NK-92 (cell line): ENCODE measurements around the gene BET1.

ENCODE experiments used
- DNase-seq: peaks from one replicate; lab custom pipeline; 2025; ENCODE audit not compliant: unreplicated experiment; lab: John Stamatoyannopoulos, UW

BET1 gene

DNA sequence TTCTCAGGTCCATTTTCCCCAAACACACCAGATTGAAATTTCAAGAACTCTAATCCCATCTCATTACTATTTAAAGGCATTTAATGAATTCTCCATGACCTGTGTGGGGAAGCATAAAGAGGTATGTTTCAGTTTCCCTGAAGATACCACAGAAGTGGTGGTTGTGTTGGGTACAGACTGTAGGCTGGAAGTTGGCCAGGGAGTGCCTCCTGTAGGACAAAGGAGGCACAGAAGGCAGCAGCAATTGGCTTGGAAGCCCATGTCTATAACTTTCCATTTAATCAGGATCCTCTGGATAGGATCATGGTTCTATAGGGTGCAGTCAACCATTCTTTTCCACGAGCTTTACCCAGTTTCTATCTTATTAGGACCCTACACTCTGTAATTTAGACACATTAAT is 8.6 kb upstream of the BET1 start:
- no peak for DNase-seq

DNA sequence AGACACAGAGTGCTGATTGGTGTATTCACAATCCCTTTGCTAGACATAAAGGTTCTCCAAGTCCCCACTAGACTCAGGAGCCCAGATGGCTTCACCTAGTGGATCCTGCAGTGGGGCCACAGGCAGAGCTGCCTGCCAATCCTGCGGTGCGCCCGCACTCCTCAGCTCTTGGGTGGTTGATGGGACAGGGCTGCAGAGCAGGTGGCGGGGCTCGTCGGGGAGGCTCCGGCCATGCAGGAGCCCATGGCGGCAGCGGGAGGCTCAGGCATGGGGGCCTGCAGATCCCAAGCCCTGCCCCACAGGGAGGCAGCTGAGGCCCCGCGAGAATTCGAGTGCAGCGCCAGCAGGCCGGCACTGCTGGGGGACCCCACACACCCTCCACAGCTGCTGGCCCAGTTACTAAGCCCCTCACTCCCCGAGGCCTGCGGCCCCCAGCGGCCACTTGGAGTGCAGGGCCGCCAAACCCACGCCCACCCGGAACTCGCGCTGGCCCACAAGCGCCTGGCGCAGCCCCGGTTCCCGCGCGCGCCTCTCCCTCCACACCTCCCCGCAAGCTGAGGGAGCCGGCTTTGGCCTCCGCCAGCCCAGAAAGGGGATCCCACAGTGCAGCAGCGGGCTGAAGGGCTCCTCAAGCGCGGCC is 7.7 kb upstream of the BET1 start:
- DNase-seq = no peak

DNA sequence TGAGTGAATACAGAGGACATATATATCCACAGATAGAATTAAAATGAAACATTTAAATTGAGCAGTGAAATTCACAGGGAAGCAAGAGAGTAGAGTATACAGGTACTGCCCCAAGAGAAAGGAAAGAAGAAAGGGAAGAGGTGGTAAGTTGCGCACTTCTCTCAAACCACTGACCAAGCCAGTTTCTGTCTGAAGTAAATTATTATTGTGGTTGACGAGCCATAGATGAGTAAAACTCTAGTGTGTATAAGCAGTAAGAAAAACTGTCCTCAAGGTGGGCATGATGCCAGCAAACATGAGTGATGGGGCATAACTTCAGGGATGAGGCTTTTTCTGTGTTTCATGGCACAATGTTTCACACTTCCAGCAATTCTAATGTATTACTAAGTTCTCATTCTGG is 4.4 kb upstream of the BET1 start:
- DNase-seq = no peak

DNA sequence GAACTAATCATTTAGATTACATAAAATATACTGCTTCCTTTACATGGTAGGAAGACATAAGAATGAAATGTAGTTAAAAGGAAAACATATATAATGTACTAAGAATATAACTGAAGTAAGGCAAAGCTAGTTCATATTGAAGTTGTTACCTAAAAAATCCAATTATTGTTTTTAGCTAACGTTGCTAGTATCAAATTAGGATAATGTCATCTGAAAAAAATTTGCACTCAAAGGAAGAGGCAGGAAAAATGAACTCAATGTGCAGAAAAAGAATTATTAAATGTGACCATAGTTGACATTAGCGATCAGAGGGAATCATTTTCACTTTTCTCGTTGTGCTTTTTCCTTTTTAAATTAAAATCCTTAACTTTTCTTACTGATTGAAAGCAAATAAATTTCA is 1.6 kb upstream of the BET1 start:
- DNase-seq = no peak

DNA sequence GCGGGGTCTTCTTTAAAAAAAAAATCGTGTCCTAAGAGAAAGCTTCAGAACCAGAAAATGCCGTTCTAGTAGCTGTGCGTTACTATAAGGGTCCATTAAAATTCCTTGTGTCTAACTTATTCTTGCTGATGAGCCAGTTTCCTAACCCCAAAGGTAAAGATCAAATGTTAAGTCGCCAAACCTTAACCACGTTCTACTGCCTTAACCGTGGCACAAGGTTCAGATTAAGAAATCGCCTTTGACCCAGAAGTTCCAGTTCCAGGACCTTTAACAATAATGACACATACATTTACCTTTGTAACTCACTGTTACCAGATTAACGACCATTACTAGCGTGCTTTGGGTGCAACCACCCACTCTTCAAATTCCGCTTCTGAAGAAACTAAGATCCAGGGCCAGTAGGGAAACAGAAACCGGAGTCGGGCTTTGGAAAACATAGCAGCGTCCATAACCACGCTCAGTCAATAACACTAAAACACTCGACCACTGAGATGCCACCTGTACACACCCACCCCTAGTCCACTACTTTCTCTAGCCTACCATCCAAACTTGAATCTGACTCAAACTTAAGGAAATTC is 620 bp downstream of the BET1 start:
- DNase-seq = no peak

DNA sequence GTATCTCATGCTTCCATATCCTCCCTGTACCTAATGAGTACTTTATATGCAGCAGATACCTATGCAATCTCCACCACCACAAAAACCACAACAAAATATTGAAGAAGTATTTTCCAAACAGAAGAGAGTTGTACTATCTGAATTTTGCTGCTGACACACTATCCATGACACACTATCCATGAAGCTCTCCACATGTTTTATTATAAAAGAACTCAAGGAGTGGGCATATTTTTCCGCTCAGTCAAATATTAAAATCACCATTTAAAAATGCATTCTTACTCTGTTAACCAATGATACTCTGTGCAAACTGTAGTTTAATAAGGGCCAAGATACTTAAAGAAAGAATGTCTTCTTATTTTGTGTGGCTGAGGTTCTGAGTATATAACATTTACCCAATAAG is 2.8 kb downstream of the BET1 start:
- DNase-seq = no peak

DNA sequence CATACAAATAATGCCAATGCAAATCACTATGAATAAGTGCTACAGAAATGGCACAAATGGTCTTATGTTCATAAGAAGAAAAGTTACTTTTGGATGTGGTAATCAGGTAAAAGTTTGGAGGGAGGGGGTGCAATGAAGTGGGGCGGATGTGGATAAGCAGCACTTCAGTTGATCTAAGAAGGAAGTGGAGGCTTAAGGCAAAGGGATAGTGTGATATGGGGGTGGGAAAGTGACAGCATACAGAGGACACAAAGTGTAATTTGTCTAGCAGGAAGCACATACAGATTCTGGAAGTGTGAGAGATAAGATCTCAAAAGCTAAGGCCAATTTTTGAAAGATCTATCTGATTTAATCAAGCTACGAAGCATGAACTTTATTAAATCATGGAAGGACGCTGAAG is 6.3 kb downstream of the BET1 start:
- DNase-seq = no peak

DNA sequence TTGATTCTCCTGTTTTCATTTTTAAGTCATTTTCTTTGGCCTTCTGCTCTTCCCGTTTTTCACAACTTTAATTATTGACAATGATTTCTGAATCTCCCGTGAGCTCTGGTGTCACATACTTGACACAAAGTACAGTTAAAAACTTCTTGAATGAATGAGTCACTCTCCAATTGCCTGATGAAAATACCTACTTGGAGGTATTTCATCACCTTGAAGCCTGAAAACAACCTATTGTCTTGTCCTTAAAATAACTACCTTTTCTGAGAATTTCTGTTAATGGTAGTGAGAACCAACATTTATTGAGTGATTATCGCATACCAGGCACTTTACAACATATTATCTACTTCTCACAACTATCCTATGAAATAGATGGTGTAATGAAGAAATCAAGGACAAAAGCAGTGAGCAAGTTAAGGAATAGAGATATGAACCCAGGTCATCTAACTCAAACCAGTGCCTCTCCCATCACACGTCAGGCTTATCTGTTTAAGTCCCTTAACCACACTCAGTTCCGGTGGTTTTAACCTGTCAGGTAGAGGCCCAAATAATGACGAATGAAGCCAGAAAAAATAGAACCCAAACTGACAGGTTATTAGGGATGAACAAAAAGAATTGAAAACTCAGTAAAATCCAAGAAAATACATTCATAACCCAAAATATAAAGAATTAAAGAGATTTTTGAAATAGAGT is 11.6 kb downstream of the BET1 start:
- no peak for DNase-seq

DNA sequence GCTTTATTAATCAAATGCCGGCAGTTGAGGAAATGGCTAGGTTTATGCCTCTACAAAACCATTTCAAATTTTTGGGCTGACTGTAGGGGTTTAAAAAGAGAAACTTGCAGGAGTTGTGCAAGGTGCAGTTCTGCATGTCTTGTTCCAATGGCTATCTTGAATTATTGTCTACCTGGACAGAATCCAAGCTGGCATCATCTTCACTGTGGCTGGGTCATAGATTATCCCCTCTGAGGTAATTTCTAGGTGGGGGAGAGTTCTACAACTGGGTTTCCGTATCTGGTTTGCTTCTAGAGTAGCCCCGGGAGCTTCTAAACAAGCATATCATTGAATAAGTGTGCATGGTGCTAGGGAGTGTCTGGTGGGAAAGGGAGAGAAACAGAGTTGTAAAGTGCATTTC is 16.9 kb downstream of the BET1 start:
- no peak for DNase-seq

DNA sequence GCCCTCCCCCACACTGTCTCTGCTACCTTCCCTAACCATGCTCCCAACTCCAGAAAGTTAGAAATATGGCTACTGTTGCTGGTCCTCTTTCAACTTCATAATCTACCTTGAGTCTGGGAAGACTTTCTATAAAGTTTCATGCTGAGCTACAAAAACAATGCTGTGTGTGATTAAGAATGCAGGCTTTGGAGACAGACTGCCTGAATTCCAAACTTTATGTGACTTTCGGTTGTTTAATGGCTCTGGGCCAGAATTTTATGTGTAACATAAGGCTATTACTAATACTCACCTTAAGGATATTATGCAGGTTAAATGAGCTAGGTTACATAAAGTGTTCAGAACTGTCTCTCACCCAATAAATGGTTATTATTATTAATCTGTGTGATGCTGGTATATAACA is 19.1 kb downstream of the BET1 start:
- DNase-seq = no peak

DNA sequence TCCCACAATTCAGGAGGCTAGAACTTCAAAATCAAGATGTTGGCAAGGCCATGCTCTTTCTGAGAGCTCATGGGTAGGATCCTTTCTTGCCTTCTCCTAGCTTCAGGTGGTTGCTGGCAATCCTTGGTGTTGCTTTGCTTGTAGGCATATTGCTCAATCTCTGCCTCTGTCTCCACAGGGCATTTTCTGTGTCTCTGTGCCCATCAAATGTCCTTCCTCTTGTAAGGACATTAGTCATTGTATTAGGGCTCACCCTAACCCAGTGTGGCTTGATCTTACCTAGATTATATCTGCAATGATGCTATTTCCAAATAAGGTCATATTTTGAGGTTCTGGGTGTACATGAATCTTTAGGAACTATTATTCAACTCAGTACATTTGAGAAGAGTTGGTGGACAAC is 20.1 kb downstream of the BET1 start:
- no peak for DNase-seq

DNA sequence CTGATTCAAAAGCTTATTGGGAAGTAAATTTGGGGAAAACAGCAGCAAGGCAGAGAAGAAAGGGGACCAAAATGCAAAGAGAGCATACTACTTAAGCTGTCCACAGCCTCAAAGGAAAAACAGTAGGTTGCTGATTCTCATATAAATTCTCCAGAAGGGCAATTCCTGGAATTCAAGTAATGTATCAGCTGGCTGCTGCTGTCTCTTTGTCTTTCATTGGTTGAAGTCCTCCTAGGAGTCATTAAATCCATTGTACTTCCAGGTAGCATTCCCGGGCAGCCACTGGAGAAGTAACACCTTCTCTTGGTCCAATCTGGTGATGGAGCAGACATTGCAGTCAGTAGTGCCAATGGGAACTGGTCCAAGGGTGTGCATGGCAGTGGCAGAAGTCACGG is 22.7 kb downstream of the BET1 start:
- no peak for DNase-seq

DNA sequence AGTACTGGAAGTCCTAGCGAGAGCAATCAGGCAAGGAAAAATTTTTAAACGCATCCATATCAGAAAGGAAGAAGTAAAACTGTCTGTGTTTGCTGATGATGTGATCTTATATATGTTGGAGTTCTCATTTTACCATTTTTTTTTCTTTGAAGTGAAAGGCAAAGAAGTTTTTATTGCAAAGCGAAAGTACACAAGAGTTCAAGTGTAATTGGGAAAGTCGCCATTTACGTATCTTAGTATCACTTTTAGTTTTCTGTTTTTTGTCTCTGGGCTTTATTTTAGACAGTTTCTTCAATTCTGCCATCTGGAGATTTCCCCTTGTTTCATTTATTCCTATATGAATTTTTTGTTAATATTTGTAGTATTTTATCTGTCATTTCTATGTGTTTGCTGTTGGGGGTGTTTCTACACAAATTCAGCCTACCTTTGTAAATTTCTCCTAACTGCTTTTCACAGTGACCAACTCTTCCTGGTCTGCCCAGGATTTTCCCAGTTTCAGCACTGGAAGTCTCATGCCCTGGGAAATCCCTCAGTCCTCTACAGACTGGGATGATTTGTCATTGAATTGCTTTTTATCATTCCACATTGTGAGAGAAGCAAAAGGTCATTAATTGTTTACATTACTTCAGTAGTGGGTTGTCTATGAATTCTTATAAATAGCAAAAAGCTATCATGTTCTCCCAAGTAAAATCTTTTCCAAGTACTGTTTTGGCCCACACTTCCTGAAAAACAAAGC is 23.2 kb downstream of the BET1 start:
- no peak for DNase-seq

DNA sequence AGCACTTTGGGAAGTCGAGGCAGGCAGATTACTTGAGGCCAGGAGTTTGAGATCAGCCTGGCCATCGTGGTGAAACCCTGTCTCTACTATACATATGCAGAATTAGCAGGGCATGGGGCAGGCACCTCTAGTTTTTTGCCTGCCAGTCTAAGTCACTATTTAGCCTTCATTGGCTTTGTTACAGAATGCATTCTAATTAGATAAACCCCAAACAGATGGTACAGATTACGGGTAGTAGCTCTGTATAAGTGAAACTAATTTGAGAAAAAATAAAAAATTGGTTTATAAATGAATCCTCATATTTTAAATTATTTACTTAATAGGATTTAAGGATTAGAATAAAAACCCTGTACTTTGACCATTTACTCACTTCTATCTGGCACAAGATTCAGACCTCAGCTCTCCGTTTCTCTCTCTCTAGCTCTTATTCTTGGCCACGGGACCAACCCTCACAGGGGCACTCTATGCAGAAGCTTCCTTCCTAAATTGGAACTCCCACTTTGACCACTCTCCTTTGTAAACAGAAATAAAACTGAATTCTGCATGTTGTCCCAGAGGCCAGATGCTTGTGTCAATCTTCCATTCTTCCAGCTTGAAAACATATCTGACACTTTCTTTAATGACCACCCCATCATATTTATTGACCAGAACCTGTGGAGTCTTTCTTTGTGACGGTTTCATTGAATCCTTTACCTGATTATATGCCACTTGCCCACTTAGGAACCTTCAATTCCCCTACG is 26.8 kb downstream of the BET1 start:
- no peak for DNase-seq

DNA sequence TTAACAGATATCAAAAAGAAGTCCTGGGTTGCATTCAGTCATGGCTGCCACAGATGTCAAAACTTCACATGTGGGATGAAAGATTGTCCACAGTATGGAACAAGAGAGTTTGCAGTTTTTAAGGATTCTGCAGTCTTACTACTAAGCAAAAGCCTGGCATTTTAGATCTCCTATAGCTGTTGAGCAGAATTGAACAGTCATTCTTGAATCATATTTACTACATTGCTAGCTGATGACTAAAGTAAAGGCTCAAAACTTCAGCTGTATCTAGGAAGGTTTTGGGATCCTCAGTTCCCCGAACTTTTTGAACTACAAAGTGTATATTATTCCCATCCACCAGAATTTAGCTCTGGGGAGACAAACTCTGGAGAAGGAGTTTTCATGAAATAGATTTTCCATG is 31.0 kb downstream of the BET1 start:
- no peak for DNase-seq

DNA sequence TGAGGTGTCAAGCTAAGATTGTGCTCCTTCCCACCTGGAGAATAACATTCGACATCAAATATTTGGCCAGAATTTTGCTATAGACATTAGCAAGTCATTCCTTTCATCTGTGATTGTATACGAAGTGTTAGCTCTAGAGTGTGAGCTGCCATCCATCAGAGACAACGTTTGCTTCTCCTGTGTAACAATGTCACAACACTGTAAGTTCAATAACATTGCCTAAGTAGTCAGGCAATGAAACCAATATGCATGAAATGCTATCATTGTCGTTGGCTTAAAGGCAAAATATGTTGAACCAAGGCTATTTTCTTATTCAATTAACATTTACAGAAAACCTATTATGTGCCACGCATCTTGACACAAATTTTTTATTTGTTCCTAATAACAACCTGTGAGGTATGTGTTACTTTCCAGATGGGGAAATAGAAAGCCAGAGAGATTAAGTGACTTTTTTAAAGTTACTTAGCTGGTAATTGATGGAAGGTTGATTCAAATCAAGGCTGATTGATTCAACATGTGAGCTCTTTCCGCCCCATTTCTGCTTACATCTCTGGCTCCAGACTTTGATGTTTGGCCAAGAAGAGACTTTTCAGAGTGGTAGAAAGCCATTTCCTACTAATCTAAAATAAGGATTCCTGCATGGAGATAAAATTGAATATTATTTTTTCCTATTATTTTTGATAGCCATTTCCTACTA is 32.0 kb downstream of the BET1 start:
- DNase-seq = no peak

DNA sequence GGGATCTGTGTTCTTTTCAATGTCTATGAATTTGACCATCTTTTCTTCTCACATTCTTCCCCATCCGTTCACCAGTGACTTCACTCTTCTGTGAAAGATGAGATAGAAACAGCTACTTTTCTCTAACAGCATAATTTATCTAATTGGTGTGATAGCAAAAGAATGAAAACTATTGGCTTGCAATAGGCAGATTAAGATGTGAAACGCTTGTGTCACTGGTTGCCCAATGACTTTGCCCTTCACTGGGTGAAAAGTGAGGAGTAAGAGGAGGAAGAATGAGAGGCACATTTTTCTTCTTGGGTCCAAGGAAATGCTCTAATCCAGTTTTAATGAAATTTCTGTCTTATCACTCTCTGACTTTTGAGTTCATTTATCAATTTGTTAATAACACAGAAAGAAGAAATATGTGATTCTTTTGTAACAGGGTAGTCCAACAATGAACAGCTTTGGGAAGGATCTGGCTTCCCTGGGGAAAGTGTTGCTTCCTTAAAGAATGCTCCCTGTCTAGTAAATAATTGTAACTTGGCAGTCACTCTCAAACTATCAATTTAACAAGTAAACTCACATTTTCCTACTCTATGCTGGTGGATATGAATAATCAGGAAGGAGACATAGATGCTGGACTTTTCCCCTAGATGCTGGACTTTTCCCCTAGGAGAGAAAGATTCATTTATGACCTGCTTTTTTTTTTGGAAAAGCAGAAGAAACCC is 35.1 kb downstream of the BET1 start:
- no peak for DNase-seq

DNA sequence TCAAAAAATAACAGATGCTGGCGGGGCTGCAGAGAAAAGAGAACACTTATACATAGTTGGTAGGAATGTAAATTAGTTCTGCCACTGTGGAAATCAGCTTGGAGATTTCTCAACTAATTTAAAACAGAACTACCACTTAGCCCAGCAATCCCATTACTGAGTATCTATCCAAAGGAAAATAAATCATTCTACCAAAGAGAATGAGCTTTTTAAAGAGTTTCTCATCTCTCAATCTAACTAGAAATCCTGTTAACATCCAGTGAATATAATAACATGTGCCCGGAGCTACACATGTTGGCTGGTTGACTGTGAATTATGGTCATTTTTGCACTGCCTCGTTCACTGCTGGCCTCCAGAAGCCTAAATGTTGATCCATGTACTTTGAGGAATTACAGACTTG is 39.3 kb downstream of the BET1 start:
- no peak for DNase-seq

DNA sequence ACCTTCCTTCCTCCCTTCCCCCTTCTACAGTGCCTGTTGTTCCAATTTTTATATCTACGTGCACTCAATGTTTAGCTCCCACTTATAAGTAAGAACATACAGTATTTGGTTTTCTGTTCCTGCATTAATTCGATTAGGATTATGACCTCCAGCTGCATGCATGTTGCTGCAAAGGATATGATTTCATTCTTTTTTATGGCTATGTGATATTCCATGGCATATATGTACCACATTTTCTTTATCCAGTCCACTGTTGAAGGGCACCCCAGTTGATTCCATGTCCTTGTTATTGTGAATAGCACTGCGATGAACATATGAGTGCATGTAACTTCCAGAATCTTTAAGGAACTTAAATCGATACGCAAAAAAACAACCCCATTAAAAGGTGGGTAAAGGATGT is 39.9 kb downstream of the BET1 start:
- no peak for DNase-seq

DNA sequence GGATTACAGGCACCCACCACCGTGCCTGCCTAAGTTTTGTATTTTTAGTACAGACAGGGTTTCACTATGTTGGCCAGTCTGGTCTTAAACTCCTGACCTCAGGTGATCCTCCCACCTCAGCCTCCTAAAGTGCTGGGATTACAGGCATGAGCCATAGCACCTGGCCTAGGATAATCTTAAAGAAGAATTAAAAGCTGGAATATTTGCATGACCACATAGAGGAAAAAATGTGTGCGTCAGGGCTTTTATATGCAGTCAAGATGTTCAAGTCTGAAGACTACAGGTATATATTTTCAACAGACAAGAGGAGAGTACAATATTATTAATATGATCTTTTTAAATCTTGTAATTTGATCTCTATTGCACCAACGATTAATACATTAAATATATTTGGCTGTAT is 43.2 kb downstream of the BET1 start:
- DNase-seq = no peak
